ENCODE data around the gene TIGD7.
A peak's percentile ranks its signal among the peaks of the same experiment; 100 is the strongest.

The TIGD7 gene

DNA sequence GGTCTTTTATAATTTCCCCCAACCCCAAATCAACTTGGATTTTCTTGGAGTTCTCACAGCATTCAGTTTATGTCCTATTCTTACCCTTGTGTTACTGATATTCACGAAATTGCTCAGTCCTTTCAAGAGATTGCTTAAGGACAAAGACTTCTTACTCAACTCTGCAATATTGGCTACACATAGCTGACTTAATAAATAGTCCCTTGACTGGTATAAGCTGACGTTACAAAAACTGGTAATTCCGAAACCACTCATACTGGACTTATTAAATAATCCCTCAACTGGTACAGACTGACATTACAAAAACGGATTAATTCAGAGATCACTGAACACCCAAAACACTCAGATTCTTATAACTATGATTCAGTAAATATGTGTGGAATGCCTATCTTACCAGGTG, 860 bp downstream of the TIGD7 start:
- Histone ChIP-seq H3K9me3 (ENCODE audit: low read length) (peaks cover 30% of the 10 kb centered on the region), H3K36me3 (ENCODE audit: insufficient read depth, low read length) (peaks cover 54% of the 10 kb centered on the region), H2AFZ (ENCODE audit: low read depth, low read length) (peak overlapping the region; percentile 60)

DNA sequence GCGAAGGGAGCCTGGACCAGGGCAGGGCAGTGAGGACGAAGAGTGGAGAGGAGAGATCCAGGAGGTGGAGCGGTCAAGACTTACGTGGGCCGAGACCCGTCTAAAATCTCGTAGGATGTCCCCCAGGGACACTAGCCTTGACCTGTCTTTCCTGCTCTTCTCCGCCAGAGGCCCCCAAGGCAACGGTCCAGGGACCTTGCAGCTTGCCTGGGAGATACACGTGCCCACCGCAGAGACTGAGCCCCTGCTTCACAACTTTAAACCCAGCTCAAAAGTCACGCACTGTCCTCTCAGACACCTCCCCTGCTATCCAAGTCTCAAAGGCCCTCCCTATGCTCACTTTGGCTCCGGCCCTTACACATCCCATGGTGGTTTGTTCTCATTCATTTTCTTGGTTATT, 9.4 kb downstream of the TIGD7 start:
- H3K27me3 ChIP-seq (ENCODE audit: insufficient read depth, low read length): no peaks in the 10 kb centered on the region
- peaks cover 68% of the 10 kb centered on the region for H3K36me3 ChIP-seq (ENCODE audit: insufficient read depth, low read length)
- no peaks in the 10 kb centered on the region for H3K4me1 ChIP-seq (ENCODE audit: insufficient read depth, low read length)
- no peak overlapping the region for H3K4me3 ChIP-seq (ENCODE audit: low read length)
- H2AFZ ChIP-seq (ENCODE audit: low read depth, low read length): no peak overlapping the region
- H3K9me3 ChIP-seq (ENCODE audit: low read length): peaks cover 35% of the 10 kb centered on the region

More for the DNA sequence above, 860 bp downstream of the TIGD7 start:
- Histone ChIP-seq H3K4me3 (ENCODE audit: low read length) (peak overlapping the region; percentile 89), H3K27me3 (ENCODE audit: insufficient read depth, low read length) (no peaks in the 10 kb centered on the region), H3K4me1 (ENCODE audit: insufficient read depth, low read length) (peaks cover 12% of the 10 kb centered on the region)

DNA sequence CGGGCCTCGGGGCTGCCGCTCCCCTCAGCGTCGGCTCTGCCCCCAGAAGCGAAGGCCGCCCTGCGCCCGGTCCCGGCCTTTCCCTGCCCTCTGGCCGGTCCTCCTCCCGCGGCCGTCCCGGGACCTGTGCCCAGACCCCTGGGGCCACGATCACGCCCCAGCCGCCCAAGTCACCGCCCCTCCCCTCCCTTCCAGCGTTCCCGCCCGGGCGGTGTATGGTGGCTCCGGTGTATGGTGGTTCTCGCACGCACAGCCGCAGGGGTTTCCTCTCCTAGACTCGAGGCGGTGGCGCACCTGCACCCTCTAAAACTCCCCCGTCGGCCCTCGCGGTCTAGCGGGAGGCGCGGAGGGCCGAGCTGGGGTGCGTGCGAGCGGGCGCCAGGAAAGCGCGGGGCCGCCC, 10.0 kb downstream of the TIGD7 start:
- no peak overlapping the region for H2AFZ ChIP-seq (ENCODE audit: low read depth, low read length)
- no peak overlapping the region for H3K4me3 ChIP-seq (ENCODE audit: low read length)
- H3K4me1 ChIP-seq (ENCODE audit: insufficient read depth, low read length): no peaks in the 10 kb centered on the region
- H3K36me3 ChIP-seq (ENCODE audit: insufficient read depth, low read length): peaks cover 69% of the 10 kb centered on the region
- no peaks in the 10 kb centered on the region for H3K27me3 ChIP-seq (ENCODE audit: insufficient read depth, low read length)
- H3K9me3 ChIP-seq (ENCODE audit: low read length): peaks cover 40% of the 10 kb centered on the region

DNA sequence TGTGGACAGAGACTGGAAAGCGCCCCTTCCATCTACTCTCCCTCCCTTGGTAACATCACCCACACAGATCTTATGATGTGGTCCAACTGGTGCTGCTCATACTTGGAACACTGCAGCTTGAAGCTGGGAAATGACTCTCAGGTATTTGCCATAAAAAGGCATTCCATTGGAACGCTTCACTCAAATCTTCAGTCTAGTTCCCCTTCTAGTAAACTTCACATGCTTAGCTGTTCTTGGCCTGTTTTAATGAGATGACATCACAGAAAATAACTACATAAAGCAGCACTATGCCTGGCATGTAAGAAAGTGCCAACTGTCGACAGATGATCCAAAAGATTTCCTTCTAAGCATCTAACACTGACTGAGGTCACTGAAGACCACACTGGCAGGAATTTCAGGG, 12.6 kb downstream of the TIGD7 start:
- Histone ChIP-seq H3K9me3 (ENCODE audit: low read length) (peaks cover 56% of the 10 kb centered on the region), H3K4me1 (ENCODE audit: insufficient read depth, low read length) (no peaks in the 10 kb centered on the region), H3K36me3 (ENCODE audit: insufficient read depth, low read length) (peaks cover 79% of the 10 kb centered on the region), H3K4me3 (ENCODE audit: low read length) (no peak overlapping the region), H3K27me3 (ENCODE audit: insufficient read depth, low read length) (no peaks in the 10 kb centered on the region), H2AFZ (ENCODE audit: low read depth, low read length) (no peak overlapping the region)

DNA sequence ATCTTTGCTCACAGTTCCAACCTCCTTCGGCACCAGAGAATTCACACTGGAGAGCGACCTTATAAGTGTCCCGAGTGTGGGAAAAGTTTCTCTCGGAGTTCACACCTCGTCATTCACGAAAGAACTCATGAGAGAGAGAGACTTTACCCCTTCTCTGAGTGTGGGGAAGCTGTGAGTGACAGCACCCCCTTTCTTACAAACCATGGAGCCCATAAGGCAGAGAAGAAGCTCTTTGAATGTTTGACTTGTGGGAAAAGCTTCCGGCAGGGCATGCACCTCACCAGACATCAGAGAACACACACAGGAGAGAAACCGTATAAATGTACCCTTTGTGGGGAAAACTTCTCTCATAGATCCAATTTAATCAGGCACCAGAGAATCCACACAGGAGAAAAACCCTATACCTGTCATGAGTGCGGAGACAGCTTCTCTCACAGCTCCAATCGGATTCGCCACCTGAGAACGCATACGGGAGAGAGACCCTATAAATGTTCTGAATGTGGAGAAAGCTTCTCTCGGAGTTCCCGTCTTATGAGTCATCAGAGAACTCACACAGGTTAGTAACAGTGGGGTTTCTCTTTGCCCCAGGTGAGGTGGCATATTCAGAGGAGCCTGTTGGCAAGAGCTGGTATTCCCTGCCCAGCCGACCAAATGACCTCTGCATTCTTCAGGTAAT, 15.1 kb downstream of the TIGD7 start:
- peaks cover 88% of the 10 kb centered on the region for H3K36me3 ChIP-seq (ENCODE audit: insufficient read depth, low read length)
- H3K9me3 ChIP-seq (ENCODE audit: low read length): peaks cover 55% of the 10 kb centered on the region
- no peak overlapping the region for H2AFZ ChIP-seq (ENCODE audit: low read depth, low read length)
- no peak overlapping the region for H3K4me3 ChIP-seq (ENCODE audit: low read length)
- H3K4me1 ChIP-seq (ENCODE audit: insufficient read depth, low read length): peaks cover 5% of the 10 kb centered on the region
- H3K27me3 ChIP-seq (ENCODE audit: insufficient read depth, low read length): no peaks in the 10 kb centered on the region

DNA sequence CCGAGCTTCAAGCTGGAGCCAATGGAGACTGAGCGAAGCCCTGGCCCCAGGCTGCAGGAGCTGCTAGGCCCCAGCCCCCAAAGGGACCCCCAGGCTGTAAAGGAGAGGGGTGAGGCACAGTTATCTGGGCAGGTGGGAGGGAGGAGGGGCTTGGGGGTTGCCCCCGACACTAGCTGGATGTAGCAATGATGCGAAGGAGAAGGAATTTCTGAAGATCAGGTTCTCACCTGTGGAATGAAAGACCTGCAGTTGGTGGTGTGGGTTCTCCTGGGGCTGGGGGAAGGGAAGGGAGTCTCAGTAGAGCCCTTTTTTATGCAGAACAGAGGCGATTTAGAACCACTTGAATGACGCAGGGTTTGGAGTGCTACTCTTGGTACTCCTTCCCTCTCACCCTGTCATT, 20.1 kb downstream of the TIGD7 start:
- H3K4me1 ChIP-seq (ENCODE audit: insufficient read depth, low read length): peaks cover 25% of the 10 kb centered on the region
- H3K27me3 ChIP-seq (ENCODE audit: insufficient read depth, low read length): no peaks in the 10 kb centered on the region
- peak overlapping the region; percentile 80 for H3K4me3 ChIP-seq (ENCODE audit: low read length)
- H2AFZ ChIP-seq (ENCODE audit: low read depth, low read length): no peak overlapping the region
- peaks cover 49% of the 10 kb centered on the region for H3K36me3 ChIP-seq (ENCODE audit: insufficient read depth, low read length)
- H3K9me3 ChIP-seq (ENCODE audit: low read length): peaks cover 25% of the 10 kb centered on the region

DNA sequence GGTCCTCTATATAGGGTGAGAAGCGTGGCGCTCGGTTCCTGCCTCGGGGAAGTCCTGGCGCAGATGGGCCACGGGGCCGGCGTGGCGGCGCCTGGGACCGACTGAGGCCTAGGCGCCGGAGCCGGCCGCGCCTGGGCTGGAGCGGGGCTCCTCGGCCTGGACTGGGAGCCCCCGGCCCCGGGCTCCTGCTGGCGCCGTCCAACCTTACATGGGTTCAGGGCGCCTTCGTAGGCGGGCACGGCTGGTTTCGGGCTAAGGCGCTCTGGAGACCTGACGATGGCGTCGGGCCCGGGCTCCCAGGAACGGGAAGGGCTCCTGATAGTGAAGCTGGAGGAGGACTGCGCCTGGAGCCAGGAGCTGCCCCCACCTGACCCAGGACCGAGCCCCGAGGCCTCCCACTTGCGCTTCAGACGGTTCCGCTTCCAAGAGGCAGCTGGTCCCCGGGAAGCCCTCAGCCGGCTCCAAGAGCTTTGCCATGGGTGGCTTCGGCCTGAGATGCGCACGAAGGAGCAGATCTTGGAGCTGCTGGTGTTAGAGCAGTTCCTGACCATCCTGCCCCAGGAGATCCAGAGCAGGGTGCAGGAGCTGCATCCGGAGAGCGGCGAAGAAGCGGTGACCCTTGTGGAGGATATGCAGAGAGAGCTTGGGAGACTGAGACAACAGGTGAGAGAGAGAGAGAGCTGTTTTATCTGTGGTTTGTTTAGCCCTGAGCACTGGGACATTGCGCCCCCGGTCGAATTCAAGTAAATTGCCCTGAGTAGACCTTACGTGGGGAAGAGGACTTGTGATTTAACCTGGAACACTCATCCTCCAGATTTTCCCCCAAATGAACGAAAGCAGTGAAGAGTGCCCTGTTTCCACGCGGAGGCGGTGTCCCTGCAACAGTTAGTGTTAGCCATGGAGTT, 21.4 kb downstream of the TIGD7 start:
- H2AFZ ChIP-seq (ENCODE audit: low read depth, low read length): no peak overlapping the region
- peak overlapping the region; percentile 80 for H3K4me3 ChIP-seq (ENCODE audit: low read length)
- no peaks in the 10 kb centered on the region for H3K27me3 ChIP-seq (ENCODE audit: insufficient read depth, low read length)
- peaks cover 12% of the 10 kb centered on the region for H3K9me3 ChIP-seq (ENCODE audit: low read length)
- H3K36me3 ChIP-seq (ENCODE audit: insufficient read depth, low read length): peaks cover 35% of the 10 kb centered on the region
- H3K4me1 ChIP-seq (ENCODE audit: insufficient read depth, low read length): peaks cover 25% of the 10 kb centered on the region

DNA sequence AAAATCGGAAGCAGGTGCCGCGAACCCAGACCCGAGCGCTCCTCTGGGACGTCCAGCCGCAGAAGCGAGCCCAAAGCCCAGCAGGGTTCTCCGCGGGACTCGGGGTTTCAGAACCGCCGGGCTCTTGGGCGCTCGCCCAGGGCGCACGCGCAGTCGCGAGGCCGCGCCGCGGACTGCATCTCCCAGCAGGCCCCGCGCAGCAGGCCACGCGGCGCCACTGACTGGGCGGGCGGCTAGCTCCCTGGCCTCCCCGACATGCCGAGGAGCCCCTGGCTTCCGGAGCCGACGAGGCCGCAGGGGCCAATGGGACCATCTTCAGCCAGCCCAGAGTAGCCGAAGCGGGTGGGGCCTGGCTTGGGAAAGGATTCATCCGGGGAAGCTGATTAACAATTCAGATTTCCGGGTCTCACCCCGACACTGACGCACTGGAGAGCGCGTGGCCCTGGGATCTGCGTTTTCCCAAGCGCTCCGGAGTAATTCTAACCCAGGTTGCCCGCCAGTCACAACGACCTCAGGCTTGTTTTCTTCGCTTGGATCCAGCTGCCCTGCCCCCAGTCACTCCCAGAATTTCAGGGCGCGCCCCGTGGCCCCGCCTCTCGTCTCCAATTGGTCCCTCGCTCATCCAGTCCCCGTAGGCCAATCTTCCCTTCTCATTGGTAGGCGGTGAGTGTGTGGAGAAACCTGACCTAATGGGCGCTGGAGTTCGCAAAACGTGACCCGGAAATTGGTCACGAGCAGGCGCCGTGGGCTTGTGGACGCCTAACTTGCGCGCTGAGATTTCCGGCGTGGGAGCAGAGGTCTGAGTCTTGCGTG, 22.3 kb downstream of the TIGD7 start, which contains the start of gene ZNF263:
ZNF263 (plus strand) TSS at position 762 of the 813 bp plus-strand sequence. CDS start 328 bp downstream, outside the sequence.
- Histone ChIP-seq H3K4me1 (ENCODE audit: insufficient read depth, low read length) (peaks cover 25% of the 10 kb centered on the region), H3K9me3 (ENCODE audit: low read length) (peaks cover 6% of the 10 kb centered on the region), H3K4me3 (ENCODE audit: low read length) (peak within 1 kb of the TSS; percentile 80), H3K27me3 (ENCODE audit: insufficient read depth, low read length) (no peaks in the 10 kb centered on the region), H3K36me3 (ENCODE audit: insufficient read depth, low read length) (peaks cover 28% of the 10 kb centered on the region), H2AFZ (ENCODE audit: low read depth, low read length) (peak within 1 kb of the TSS; percentile 82)

DNA sequence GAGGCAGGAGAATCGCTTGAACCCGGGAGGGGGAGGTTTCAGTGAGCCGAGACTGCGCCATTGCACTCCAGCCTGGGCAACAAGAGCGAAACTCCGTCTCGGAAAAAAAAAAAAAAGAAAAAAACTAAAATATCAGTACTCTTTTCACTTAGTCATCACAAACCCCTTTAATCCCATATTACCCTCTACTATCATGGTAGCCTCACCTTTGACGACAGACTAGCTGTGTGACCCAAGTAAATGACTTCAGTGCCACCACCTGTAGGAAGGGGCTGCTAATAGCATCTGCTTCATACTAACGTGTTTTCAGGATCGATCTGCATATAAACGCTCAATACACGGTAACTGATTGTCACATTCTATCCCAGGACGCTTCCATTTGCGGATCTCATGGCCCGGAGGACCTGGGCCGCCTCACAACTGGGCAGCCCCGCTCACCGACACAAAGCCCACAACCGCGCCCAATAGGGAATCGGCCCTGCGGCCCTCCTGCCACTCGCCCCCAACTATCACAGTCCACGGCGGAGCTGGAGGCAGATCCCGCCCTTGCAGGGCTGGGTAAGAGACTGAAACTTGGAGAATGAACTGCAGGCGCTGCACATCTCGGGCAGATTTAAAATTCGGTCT, 23.0 kb downstream of the TIGD7 start:
- Histone ChIP-seq H3K4me3 (ENCODE audit: low read length) (peak overlapping the region; percentile 80), H3K27me3 (ENCODE audit: insufficient read depth, low read length) (no peaks in the 10 kb centered on the region), H3K36me3 (ENCODE audit: insufficient read depth, low read length) (peaks cover 23% of the 10 kb centered on the region)

DNA sequence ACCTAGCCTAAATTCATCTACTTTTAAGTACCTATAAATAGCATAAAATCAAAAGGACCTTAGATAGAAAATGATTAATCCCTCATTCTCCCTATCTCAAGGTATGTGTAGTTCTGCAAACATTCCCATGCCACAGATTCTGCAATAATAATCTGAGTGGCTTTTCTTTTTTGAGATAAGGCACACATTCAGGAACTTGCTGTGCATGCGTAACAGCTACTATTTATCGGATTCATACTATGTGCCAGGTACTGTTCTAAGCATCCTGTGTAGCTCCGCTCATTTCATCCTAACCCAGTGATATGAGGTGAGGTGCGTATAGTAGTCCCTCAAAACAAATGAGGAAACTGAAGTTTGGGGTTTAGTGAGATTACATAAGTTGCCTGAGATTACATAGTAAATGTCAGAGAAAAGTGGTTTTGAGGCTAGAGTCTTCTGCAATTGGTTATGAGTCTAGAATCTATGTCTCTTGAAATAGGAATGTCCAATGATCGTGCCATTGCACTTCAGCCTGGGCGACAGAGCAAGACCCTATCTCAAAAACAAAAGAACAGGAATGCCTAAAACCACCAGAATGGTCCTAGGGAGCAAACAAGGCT, 23.9 kb downstream of the TIGD7 start:
- Histone ChIP-seq H3K4me3 (ENCODE audit: low read length) (peak overlapping the region; percentile 80), H3K36me3 (ENCODE audit: insufficient read depth, low read length) (peaks cover 15% of the 10 kb centered on the region), H3K9me3 (ENCODE audit: low read length) (peaks cover 2% of the 10 kb centered on the region), H2AFZ (ENCODE audit: low read depth, low read length) (no peak overlapping the region), H3K4me1 (ENCODE audit: insufficient read depth, low read length) (peaks cover 25% of the 10 kb centered on the region), H3K27me3 (ENCODE audit: insufficient read depth, low read length) (no peaks in the 10 kb centered on the region)

More for the DNA sequence above, 23.0 kb downstream of the TIGD7 start:
- Histone ChIP-seq H3K9me3 (ENCODE audit: low read length) (peaks cover 6% of the 10 kb centered on the region), H2AFZ (ENCODE audit: low read depth, low read length) (peak overlapping the region; percentile 82), H3K4me1 (ENCODE audit: insufficient read depth, low read length) (peaks cover 25% of the 10 kb centered on the region)

DNA sequence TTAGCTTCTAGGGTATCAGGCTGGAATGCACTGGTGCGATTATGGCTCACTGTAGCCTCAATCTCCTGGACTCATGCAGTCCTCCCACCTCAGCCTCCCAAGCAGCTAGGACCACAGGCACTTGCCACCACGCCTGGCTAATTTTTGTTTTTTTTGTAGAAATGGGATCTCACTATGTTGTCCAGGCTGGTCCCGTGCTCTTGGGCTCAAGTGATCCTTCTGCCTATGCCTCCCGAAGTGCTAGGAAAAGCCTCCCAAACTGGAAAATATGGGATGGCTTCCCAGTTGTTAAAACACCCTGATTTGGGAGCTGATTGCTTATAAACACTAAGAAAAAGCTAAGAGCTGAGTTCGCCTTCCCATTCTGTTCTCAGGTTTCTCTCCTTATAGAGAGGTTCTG, 28.6 kb downstream of the TIGD7 start:
- Histone ChIP-seq H3K27me3 (ENCODE audit: insufficient read depth, low read length) (no peaks in the 10 kb centered on the region), H3K4me1 (ENCODE audit: insufficient read depth, low read length) (peaks cover 4% of the 10 kb centered on the region), H3K36me3 (ENCODE audit: insufficient read depth, low read length) (no peaks in the 10 kb centered on the region), H3K4me3 (ENCODE audit: low read length) (no peak overlapping the region), H2AFZ (ENCODE audit: low read depth, low read length) (no peak overlapping the region), H3K9me3 (ENCODE audit: low read length) (no peaks in the 10 kb centered on the region)

DNA sequence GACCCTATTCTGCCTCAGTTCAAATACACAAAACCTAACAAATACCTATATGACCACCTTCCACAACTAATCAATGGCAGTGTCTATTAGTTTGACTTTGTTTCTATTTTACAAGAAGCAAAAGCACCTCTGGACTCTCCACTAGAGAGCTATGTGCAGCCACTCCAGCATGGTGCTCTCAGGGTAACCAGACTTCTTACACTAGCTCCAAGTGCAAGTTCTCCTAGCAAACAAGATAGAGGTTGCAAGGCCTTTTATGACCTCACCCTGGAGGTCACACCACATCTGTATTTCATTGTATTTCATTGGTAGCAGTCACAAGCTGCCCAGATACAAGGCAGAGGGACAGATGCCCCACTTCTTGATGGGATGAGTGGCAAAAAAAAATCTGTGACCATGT, 30.3 kb downstream of the TIGD7 start:
- Histone ChIP-seq H3K27me3 (ENCODE audit: insufficient read depth, low read length) (no peaks in the 10 kb centered on the region), H3K4me1 (ENCODE audit: insufficient read depth, low read length) (peaks cover 2% of the 10 kb centered on the region), H3K4me3 (ENCODE audit: low read length) (no peak overlapping the region), H3K9me3 (ENCODE audit: low read length) (no peaks in the 10 kb centered on the region), H3K36me3 (ENCODE audit: insufficient read depth, low read length) (no peaks in the 10 kb centered on the region), H2AFZ (ENCODE audit: low read depth, low read length) (no peak overlapping the region)
